GM12878 (cell line): ENCODE results near the gene E2F2. TPM values are rescaled to one million over a fixed set of nuclear protein-coding genes. Genes with fewer than 3 reads are reported as not detected.

Experiments used
- CHD2 ChIP-seq: IDR thresholded peaks from 2 replicates; pipeline ENCODE4 v1.6.1; 2011; ENCODE audit warnings: low read depth, low read length, improper control_type of control experiment, borderline replicate concordance
- E2F8 ChIP-seq: fragments of 450-650 bp; IDR thresholded peaks from 2 replicates; pipeline ENCODE4 v1.6.1; 2018; ENCODE audit warnings: mild to moderate bottlenecking, low read depth, moderate library complexity; ENCODE audit not compliant: partially characterized antibody
- EED ChIP-seq: sonication (generic); IDR thresholded peaks from 2 replicates; pipeline ENCODE4 v1.6.1; 2016; ENCODE audit warnings: antibody characterized with exemption, low read depth
- EZH2 ChIP-seq: IDR thresholded peaks from 2 replicates; pipeline ENCODE4 v1.6.1; 2012; ENCODE audit warnings: low read depth, mild to moderate bottlenecking, control low read depth, inconsistent platforms, low read length, borderline replicate concordance; ENCODE audit not compliant: control insufficient read depth
- GABPA ChIP-seq: IDR thresholded peaks from 2 replicates; pipeline ENCODE4 v1.6.1; 2014; ENCODE audit warnings: antibody characterized with exemption, low read depth, mild to moderate bottlenecking, inconsistent platforms
- HCFC1 ChIP-seq: fragments of 150-350 bp; IDR thresholded peaks from 2 replicates; pipeline ENCODE4 v1.6.1; 2014; ENCODE audit warnings: low read length
- IKZF1 ChIP-seq: fragments of 450-650 bp; conservative IDR thresholded peaks from 2 replicates; pipeline ENCODE4 v1.6.1; 2017; ENCODE audit warnings: antibody characterized with exemption, mild to moderate bottlenecking
- IRF4 ChIP-seq: IDR thresholded peaks from 2 replicates; pipeline ENCODE4 v1.6.1; 2011; ENCODE audit warnings: low read depth, low read length
- JUND ChIP-seq: IDR thresholded peaks from 2 replicates; pipeline ENCODE4 v1.6.1; 2012; ENCODE audit warnings: low read depth, mild to moderate bottlenecking, low read length, improper control_type of control experiment, moderate library complexity
- MTA2 ChIP-seq: fragments of 450-650 bp; IDR thresholded peaks from 2 replicates; pipeline ENCODE4 v1.6.1; 2016; ENCODE audit warnings: low read depth, mild to moderate bottlenecking, moderate library complexity
- NRF1 ChIP-seq: conservative IDR thresholded peaks from 2 replicates; pipeline ENCODE4 v1.6.1; 2011; ENCODE audit warnings: mild to moderate bottlenecking, low read depth, low read length, improper control_type of control experiment
- POLR2AphosphoS2 ChIP-seq: IDR thresholded peaks from 2 replicates; pipeline ENCODE4 v1.6.1; 2011; ENCODE audit warnings: low read depth, mild to moderate bottlenecking, low read length, improper control_type of control experiment, moderate library complexity
- RUNX3 ChIP-seq: IDR thresholded peaks from 2 replicates; pipeline ENCODE4 v1.6.1; 2012; ENCODE audit warnings: low read length, inconsistent platforms
- SRF ChIP-seq, 2 experiments: IDR thresholded peaks; 2 replicates each; pipeline ENCODE4 v1.6.1; 2011; ENCODE audit warnings: low read depth in 2 of 2, low read length in 2 of 2, mild to moderate bottlenecking in 1 of 2, moderate library complexity in 1 of 2
- SUZ12 ChIP-seq: fragments of 200-600 bp; sonication (generic); IDR thresholded peaks from one replicate; pipeline ENCODE4 v1.6.1; 2018; ENCODE audit warnings: antibody characterized with exemption, mild to moderate bottlenecking; ENCODE audit not compliant: unreplicated experiment
- TAF1 ChIP-seq: IDR thresholded peaks from 2 replicates; pipeline ENCODE4 v1.6.1; 2011; ENCODE audit warnings: mild to moderate bottlenecking, low read depth, low read length, borderline replicate concordance
- ZBTB40 ChIP-seq: fragments of 450-650 bp; IDR thresholded peaks from 2 replicates; pipeline ENCODE4 v1.6.1; 2016; ENCODE audit warnings: mild to moderate bottlenecking, moderate library complexity, borderline replicate concordance
- ZNF592 ChIP-seq: fragments of 450-650 bp; IDR thresholded peaks from 2 replicates; pipeline ENCODE4 v1.6.1; 2017; ENCODE audit warnings: mild to moderate bottlenecking, moderate library complexity
- polyA plus RNA-seq, 11 experiments: library from polyadenylated mRNA; depleted of rRNA in 4 of 11; unstranded in 6 of 11; stranded (reverse) in 5 of 11; fragments of >200 nt; fragmentation: Nextera tagmentation in 4 of 11; fragmentation: Illumina TruSeq in 1 of 11; extraction: Ambion mirVana in 4 of 11; extraction: Trizol in 1 of 11; gene quantifications; 1 replicate in 1 of 11; 2 replicates in 10 of 11; pipeline versions ENCODE4 v1.2.1 to v1.2.3, GENCODE V29; 2011 to 2016; ENCODE audit warnings: inconsistent platforms in 2 of 11, missing spikeins in 2 of 11, low read depth in 1 of 11
- total RNA-seq, 4 experiments: library from RNA; depleted of rRNA in 3 of 4; stranded (reverse); fragments of >200 nt in 3 of 4; fragmentation: Illumina TruSeq in 1 of 4; extraction: Trizol in 1 of 4; gene quantifications; 2 replicates each; pipeline versions ENCODE4 v1.2.1 to v1.2.3, GENCODE V29; 2013 to 2021

E2F2 gene
- total and polyA plus RNA-seq, 10 of the 15 experiments (the other 5 are each of a cell fraction or from before 2014, with no cell fraction given) = 3.8 to 27.2 (median 14.6) TPM

GRCh38 chr1:23533246-23534023 lies 2.4 kb upstream of the E2F2 start (continued):
- TF ChIP-seq POLR2AphosphoS2 (no peak), EED (peak; percentile 83), E2F8 (no peak), ZNF592 (no peak), CHD2 (no peak), IKZF1 (peak; percentile 38; the same call in 1 of the 2 replicates), TAF1 (no peak), SUZ12 (no peak), GABPA (0 out of 2 replicates have a peak, but pooled peaks have one; percentile 48), NRF1 (no peak), HCFC1 (no peak), EZH2 (no peak), RUNX3 (peak; percentile 96), MTA2 (no peak), ZBTB40 (no peak), IRF4 (peak; percentile 64; the same call in 1 of the 2 replicates), SRF (IDR thresholded peaks at IDR 0.05; ENCODE audit: low read depth in 2 of 2, low read length in 2 of 2) (0 out of 4 replicates have a peak, but pooled peaks of 1 of the 2 experiments have one; percentile 16), JUND (no peak)
